Measurements from ENCODE around the gene TOB2.
"Not testable (repeated sequence)": the region's sequence is repeated elsewhere in the genome, so short reads cannot be mapped to it uniquely, and the experiment has no call there.

The TOB2 gene

DNA sequence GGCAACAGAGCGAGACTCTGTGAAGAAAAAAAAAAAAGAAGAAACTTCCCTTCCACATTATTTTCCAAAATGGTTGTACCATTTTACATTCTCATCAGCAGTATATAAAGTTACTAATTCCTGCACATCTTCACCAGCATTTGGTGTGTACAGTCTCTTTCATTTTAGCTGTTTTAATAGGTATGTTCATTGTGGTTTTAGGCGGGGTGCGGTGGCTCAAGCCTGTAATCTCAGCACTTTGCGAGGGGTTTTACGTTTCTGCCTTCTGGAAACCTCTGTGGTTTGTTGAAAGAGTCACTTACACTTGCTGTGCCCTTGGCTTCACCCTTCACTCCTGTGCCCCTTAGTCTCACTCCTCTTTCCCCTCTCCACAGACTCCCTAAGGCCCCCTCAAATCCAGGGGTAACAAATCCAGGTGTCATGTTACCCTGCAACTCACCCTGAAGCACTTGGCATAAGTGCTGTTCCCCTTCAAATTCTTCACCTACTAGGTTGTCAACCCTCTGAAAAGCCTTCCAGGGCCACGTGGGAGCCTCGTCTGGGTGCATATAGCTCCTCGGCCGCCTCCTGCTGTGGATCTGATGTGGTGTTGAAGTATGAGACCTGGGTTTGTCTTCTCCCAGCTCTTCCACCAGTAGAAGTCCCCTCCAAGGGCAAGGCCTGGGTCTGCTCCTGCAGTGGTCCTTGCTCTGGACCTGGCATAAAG lies 20.8 kb downstream of the TOB2 start:
- no peak for DNase-seq

- DNase-seq = no peak
These were observed 27.9 kb downstream of the TOB2 start for GRCh38 chr22:41418717-41419116.

GRCh38 chr22:41417622-41418390 lies 28.8 kb downstream of the TOB2 start:
- no peak for DNase-seq

DNA sequence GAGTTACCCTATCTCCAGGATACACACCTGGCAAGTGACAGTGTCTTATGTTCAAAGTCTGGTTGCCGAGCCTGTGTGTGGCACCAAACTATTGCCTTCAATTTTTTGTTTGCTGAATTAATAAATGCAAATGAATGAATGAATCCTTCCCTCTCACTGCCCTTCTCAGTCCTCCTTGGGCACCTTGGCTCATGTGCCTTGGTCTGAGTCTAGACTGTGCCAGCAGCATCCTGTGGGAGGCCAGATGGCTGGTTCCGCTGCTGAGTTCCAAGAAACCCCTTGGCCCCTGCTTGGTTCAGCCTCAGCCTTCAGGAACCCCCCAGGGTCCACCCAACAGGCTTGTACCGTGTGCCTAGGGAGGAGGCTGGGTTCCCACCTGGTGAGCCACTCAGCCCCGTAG lies 31.0 kb downstream of the TOB2 start:
- DNase-seq = no peak

GRCh38 chr22:41411021-41411851 lies 35.4 kb downstream of the TOB2 start:
- DNase-seq = no peak

- no peak for DNase-seq
These were observed 36.3 kb downstream of the TOB2 start for GRCh38 chr22:41410311-41410751.

- DNase-seq = no peak
These were observed 37.9 kb downstream of the TOB2 start for GRCh38 chr22:41408665-41409064.

GRCh38 chr22:41407433-41407832 lies 39.2 kb downstream of the TOB2 start:
- DNase-seq = no peak

GRCh38 chr22:41406410-41406809 lies 40.2 kb downstream of the TOB2 start:
- DNase-seq = no peak

- no peak for DNase-seq
These were observed 41.0 kb downstream of the TOB2 start for GRCh38 chr22:41405588-41405987.

DNA sequence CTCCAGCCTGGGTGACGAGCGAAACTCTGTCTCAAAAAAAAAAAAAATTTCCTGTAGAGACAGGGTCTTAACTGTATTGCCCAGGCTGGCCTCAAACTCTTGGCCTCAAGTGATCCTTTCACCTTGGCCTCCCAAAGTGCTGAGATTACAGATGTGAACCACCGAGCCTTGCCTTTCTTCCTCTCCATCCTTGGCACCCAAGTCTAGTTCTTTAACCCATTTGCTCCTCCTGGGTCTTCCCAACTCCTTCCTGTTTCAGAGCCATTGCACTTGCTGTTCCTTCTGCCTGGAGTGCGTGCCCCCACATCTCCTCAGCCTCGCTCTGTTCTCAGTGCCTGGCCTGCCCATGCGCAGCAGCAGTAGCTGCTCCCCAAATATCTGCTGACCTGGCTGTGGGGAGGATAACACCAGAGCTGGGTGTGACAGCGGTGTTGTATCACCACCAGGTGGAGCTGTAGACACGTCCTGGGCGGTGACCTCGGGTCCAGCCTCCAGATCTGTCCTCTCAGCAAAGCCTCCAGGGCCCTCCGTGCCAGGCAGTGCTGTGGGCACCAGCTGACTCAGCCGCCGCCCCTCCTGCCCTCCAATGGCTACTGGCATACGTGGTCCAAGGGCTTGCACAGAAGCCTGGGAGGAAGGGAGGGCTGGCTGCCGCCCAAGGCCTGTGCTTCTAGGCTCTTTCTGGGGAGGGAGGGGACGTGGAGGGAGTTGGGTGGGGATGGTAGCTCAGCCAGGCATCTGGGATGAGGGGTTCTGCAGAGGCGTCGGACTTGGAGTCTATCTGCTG lies 42.9 kb downstream of the TOB2 start:
- DNase-seq = peak; percentile 70

DNA sequence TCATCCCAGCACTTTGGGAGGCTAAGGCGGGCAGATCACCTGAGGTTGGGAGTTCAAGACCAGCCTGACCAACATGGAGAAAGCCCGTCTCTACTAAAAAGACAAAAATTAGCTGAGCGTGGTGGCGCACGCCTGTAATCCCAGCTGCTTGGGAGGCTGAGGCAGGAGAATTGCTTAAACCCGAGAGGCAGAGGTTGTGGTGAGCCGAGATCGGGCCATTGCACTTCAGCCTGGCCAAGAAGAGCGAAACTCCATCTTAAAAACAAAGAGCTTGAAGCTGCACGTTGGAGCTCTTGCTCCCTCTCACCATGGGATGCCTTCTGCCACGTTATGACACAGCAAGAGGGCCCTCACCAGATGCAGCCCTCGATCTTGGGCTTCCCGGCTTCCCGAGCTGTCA lies 43.8 kb downstream of the TOB2 start:
- DNase-seq = not testable (repeated sequence)

- DNase-seq = peak; percentile 81
These were observed 44.6 kb downstream of the TOB2 start for GRCh38 chr22:41401781-41402648.

DNA sequence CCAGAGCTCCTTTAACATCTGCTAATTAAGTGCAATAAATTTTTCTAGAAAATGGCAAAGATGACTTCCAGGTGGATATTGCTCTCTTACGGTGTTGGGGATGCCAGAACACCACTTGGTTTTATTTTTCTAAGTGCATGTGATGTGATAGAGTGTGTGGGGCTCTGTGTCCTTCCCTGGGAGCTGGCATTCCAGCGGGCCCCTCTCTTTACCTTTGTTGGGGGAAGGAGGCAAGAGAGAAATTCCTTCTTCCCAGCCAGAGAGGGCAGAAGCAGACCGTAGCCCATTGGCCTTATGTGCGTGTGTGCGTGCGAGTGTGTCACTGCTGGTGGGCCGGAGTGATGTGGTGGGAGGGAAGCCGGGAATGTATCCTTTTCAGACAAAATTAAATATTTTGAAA lies 47.7 kb downstream of the TOB2 start:
- DNase-seq = no peak

- DNase-seq = no peak
These were observed 49.3 kb downstream of the TOB2 start for GRCh38 chr22:41397143-41397811.

DNA sequence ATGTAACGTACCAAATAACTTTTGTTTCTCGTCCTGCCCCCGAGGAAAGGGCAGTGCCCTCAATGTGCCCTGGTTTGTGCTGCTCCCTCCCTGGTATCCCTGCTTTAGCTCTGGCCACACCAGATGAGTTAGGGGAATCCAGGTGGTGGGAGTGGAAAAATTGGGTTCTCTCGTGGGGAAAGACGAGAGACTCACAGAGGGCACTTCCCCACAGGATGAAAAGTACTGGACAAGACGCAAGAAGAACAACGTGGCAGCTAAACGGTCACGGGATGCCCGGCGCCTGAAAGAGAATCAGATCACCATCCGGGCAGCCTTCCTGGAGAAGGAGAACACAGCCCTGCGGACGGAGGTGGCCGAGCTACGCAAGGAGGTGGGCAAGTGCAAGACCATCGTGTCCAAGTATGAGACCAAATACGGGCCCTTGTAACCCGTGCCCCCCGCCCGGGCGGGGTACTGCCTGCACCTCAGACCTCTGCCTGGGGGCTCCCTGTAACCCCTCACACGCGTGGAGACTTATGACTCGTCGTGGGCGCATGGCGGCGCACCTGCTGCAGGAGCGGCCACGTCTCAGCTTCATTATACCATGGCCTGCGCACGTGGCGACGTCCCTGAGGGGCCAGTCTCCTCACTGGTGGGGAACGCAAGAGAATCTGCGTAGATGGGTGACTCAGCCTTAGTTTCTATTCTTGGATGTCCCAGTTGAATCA lies 50.9 kb downstream of the TOB2 start:
- DNase-seq = no peak

DNA sequence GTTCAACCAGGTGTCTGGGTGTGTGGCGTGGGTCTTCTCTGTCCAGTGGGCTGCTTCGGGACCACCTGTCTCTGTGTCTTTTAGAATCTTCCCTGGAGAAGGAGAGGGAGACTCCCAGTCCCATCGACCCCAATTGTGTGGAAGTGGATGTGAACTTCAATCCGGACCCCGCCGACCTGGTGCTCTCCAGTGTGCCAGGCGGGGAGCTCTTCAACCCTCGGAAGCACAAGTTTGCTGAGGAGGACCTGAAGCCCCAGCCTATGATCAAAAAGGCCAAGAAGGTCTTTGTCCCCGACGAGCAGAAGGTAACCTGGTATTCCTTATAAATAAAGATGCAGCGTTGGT lies 52.6 kb downstream of the TOB2 start:
- no peak for DNase-seq

- no peak for DNase-seq
These were observed 59.3 kb downstream of the TOB2 start for GRCh38 chr22:41387341-41387740.

GRCh38 chr22:41384128-41384527 lies 62.5 kb downstream of the TOB2 start:
- no peak for DNase-seq
